ENCODE results near the gene TMC8.
A peak's percentile ranks its signal among the peaks of the same experiment; 100 is the strongest.

Gene TMC8

GRCh38 chr17:78128551-78129350, 1.8 kb upstream of the TMC8 start, which contains the start of gene TMC6:
Gene TMC6, minus strand, starts transcription at chr17:78128755. Its CDS starts 1,923 bp downstream, at chr17:78126832.
- Histone ChIP-seq H3K27me3 (ENCODE audit: control insufficient read depth, insufficient read depth, low read length) (no peaks in the 10 kb centered on the region), H3K4me1 (peaks cover 4% of the 10 kb centered on the region), H3K79me2 (no peaks in the 10 kb centered on the region), H3K9ac (no peak within 1 kb of the TSS), H3K27ac (peak within 1 kb of the TSS; percentile 53), H3K4me2 (ENCODE audit: low read length) (peak within 1 kb of the TSS; percentile 88), H3K36me3 (ENCODE audit: control insufficient read depth, insufficient read depth, low read length) (no peaks in the 10 kb centered on the region), H3K4me3 (ENCODE audit: low read depth, low read length) (peak within 1 kb of the TSS; percentile 74), H3K9me3 (ENCODE audit: control insufficient read depth, low read length) (no peaks in the 10 kb centered on the region), H2AFZ (peak within 1 kb of the TSS; percentile 98)
- TF ChIP-seq CTCF (IDR thresholded peaks at IDR 0.05): no peak

- Histone ChIP-seq H3K9me3 (ENCODE audit: control insufficient read depth, low read length) (no peaks in the 10 kb centered on the region), H3K4me2 (ENCODE audit: low read length) (peak overlapping the region; percentile 88), H3K36me3 (ENCODE audit: control insufficient read depth, insufficient read depth, low read length) (no peaks in the 10 kb centered on the region), H3K79me2 (no peaks in the 10 kb centered on the region), H3K9ac (no peak overlapping the region), H3K4me3 (ENCODE audit: low read depth, low read length) (peak overlapping the region; percentile 74), H3K27ac (no peak overlapping the region), H2AFZ (no peak overlapping the region), H3K4me1 (peaks cover 4% of the 10 kb centered on the region), H3K27me3 (ENCODE audit: control insufficient read depth, insufficient read depth, low read length) (no peaks in the 10 kb centered on the region)
- no peak for TF ChIP-seq CTCF (IDR thresholded peaks at IDR 0.05)
These were observed 1.1 kb upstream of the TMC8 start for GRCh38 chr17:78129351-78130089.

GRCh38 chr17:78130090-78130436, 508 bp upstream of the TMC8 start:
- no peak overlapping the region for H3K4me2 ChIP-seq (ENCODE audit: low read length)
- no peaks in the 10 kb centered on the region for H3K27me3 ChIP-seq (ENCODE audit: control insufficient read depth, insufficient read depth, low read length)
- no peak overlapping the region for H2AFZ ChIP-seq
- no peaks in the 10 kb centered on the region for H3K36me3 ChIP-seq (ENCODE audit: control insufficient read depth, insufficient read depth, low read length)
- no peak overlapping the region for H3K27ac ChIP-seq
- TF ChIP-seq CTCF (IDR thresholded peaks at IDR 0.05): no peak
- H3K4me3 ChIP-seq (ENCODE audit: low read depth, low read length): no peak overlapping the region
- H3K9me3 ChIP-seq (ENCODE audit: control insufficient read depth, low read length): no peaks in the 10 kb centered on the region
- no peak overlapping the region for H3K9ac ChIP-seq
- peaks cover 4% of the 10 kb centered on the region for H3K4me1 ChIP-seq
- H3K79me2 ChIP-seq: no peaks in the 10 kb centered on the region

GRCh38 chr17:78131172-78132083, 857 bp downstream of the TMC8 start:
- H3K27me3 ChIP-seq (ENCODE audit: control insufficient read depth, insufficient read depth, low read length): no peaks in the 10 kb centered on the region

More at GRCh38 chr17:78131172-78132083, 857 bp downstream of the TMC8 start:
- no peaks in the 10 kb centered on the region for H3K79me2 ChIP-seq
- no peak overlapping the region for H3K4me3 ChIP-seq (ENCODE audit: low read depth, low read length)
- H3K27ac ChIP-seq: no peak overlapping the region
- no peak overlapping the region for H3K9ac ChIP-seq
- peak overlapping the region; percentile 46 for H2AFZ ChIP-seq
- H3K9me3 ChIP-seq (ENCODE audit: control insufficient read depth, low read length): no peaks in the 10 kb centered on the region
- H3K4me1 ChIP-seq: peaks cover 4% of the 10 kb centered on the region
- TF ChIP-seq CTCF (IDR thresholded peaks at IDR 0.05): no peak
- H3K4me2 ChIP-seq (ENCODE audit: low read length): no peak overlapping the region
- no peaks in the 10 kb centered on the region for H3K36me3 ChIP-seq (ENCODE audit: control insufficient read depth, insufficient read depth, low read length)
